DMS53 (cell line): ENCODE data around the gene ARHGAP40.

Experiments
- DNase-seq: peaks from one replicate; lab custom pipeline; 2025; lab: John Stamatoyannopoulos, UW

Gene ARHGAP40

GRCh38 chr20:38601216-38602184, at the start of gene ARHGAP40:
Gene ARHGAP40, plus strand, starts transcription at chr20:38601809.
- DNase-seq, result no peak

- no peak for DNase-seq
Observed at GRCh38 chr20:38554986-38555385, 46.6 kb upstream of the ARHGAP40 start.

- no peak for DNase-seq
Observed at GRCh38 chr20:38555395-38555794, 46.2 kb upstream of the ARHGAP40 start.

DNA sequence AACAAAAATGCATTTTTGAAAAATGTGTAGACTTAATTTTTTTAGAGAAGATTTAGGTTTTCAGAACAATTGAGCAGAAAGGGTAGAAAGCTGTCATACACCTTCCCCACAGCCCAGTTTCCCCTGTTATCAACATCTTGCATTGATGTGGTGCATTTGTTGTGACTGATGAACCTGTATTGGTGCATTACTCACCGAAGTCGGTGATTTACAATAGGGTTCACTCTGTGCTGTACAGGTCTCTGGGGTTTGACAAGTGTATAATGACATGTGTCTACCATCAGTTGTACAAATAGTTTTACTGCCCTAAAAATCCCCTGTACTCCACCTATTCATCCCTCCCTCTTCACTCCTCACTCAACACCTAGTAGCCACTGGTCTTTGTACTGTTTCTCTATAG, 44.4 kb upstream of the ARHGAP40 start:
- DNase-seq, result no peak

- no peak for DNase-seq
Observed at GRCh38 chr20:38558596-38559360, 42.8 kb upstream of the ARHGAP40 start.

- no peak for DNase-seq
Observed at GRCh38 chr20:38559764-38560163, 41.8 kb upstream of the ARHGAP40 start.

- DNase-seq, result no peak
Observed at GRCh38 chr20:38563802-38564431, 37.7 kb upstream of the ARHGAP40 start.

DNA sequence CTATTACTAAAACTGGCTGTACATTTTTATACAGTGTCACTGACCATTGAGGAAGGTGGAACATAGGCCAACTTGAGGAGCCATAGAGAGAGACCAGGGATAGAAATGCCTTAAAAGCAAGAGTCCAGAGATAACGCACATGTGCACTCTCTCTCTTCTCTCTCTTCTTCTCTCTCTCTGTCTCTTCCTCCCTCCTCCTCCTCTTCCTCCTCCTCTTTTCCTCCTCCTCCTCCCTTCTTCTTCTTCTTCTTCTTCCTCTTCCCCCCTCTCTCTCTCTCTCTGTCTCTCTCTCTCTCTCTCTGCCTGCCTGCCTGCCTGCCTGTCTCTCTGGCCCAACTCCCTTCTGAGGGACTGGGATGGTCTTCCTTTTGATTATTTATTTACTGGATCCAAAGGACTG, 36.9 kb upstream of the ARHGAP40 start:
- DNase-seq, result no peak

DNA sequence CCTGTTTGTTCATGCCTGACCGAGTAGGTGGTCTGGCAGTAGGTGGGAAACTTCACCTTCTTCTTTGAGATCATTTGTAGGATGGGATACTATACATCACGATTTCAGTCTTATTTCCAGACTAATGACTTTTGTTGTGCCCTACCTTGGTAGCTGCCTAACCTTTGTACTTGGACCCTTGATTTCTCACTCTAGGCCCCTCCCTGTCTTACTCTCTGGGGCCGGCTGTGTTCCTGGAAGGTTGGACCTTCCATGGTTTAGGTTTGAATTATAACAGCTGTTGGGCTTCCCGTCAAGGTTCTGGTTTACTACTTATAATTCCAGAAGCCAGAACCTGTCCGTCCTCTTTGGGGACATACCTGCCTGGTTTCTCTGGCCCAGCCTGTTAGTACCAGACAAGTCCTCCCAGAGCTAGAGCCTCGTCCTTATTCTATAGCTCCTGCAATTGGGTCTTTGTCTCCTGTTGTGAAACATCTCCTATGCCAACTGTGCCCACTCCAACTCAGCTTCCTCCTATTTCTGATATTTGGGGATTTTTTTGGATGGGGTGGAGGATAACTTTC, 35.5 kb upstream of the ARHGAP40 start:
- no peak for DNase-seq

- DNase-seq, result no peak
Observed at GRCh38 chr20:38569747-38570525, 31.7 kb upstream of the ARHGAP40 start.

DNA sequence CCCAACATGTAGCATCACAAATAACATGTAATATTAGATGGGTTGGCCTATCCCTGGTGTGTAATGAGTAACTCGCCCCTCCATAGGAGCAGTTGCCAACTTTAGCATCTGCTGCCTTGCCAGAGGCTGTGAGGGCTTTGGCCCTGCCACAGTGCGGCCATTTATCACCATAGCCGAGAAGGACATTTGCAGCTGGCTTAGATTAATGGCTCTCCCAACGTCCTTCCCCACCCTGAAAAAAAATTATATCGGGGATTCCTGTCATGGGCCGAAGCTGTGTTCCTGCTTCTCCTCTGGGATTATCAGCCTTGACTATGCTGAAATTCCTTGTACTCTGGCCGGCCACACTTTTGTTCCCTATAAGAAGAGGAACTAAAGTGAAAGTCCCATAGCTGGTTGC, 28.2 kb upstream of the ARHGAP40 start:
- no peak for DNase-seq

DNA sequence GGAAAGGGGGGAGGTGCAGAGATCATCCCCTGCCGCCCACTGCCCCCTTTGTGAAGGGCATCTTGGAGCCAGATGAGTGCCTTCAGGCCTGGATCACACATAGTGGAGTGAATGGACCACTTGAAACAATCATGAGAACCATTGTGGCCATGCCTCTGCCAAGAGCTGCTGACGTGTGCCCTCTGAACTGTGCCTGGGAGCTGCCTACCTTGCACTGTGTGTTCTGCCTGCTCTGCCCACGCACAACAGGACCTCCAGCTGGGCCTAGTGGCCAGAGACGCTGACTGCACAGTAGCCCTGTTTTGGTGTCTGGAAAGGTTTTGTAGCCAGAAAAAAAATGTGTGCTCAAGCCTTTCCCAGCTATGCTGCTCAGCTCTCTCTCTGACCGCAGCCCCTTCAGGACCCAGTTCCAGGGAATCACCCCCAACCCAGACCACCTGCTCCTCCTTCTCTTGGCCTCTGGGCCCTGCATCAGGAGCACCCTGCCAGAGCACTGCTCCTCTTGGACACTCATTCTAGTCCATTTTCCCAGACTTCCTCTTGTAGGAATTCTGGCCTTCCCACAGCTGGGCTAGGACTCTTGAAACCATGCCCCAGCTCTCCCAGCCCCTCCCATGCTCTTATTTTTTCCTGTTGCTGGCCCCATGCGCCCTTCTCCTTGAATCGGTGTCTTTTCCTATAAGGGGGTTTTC, 22.2 kb upstream of the ARHGAP40 start:
- DNase-seq, result peak; percentile 8

- DNase-seq, result no peak
Observed at GRCh38 chr20:38579921-38580320, 21.7 kb upstream of the ARHGAP40 start.

DNA sequence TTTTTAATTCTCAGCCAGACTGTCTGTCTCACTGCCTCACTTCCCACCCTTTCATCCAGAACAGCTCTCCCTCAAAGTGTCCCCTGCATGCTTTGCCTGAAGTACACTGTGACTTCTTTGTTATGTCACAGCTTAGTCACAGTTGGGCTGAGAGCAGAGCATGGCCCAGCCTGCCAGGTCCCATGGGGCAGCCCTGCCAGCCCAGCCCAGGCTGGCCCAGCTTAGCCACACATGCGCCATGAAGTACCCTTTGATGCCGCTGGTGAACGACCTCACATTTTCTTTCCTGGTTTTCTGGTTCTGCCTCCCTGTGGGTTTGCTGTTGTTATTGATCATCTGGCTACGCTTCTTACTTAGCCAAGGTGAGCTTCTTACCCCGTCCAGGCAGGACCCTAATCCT, 20.6 kb upstream of the ARHGAP40 start, which contains the start of gene ADIG:
Gene ADIG, plus strand, starts transcription at position 185 of the 400 bp plus-strand sequence. Its CDS starts 54 bp downstream, at position 239.
- peak; percentile 39 for DNase-seq

DNA sequence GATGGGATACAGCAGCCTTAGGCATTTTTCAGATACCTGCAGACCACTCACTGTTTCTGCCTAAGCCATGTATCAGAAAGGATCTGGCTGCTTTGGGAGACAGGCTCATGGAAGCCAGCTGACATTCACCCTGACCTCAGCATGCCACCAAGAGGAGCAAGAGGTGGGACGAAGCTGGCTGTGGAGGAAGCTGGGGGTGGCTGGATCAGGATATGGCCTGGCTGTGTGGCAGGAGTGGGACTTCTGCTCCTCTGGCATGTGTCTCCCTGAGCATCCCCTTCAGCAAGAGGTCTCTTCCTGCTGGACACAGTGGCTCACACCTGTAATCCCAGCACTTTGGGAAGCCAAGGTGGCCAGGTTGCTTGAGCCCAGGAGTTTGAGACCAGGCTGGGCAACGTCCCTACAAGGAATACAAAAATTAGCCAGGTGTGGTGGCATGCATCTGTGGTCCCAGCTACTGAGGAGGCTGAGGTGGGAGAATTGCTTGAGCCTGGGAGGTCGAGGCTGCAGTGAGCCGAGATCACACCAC, 19.7 kb upstream of the ARHGAP40 start:
- no peak for DNase-seq

- no peak for DNase-seq
Observed at GRCh38 chr20:38583306-38583705, 18.3 kb upstream of the ARHGAP40 start.

- no peak for DNase-seq
Observed at GRCh38 chr20:38584099-38584763, 17.4 kb upstream of the ARHGAP40 start.

GRCh38 chr20:38585404-38586180, 16.0 kb upstream of the ARHGAP40 start:
- no peak for DNase-seq

DNA sequence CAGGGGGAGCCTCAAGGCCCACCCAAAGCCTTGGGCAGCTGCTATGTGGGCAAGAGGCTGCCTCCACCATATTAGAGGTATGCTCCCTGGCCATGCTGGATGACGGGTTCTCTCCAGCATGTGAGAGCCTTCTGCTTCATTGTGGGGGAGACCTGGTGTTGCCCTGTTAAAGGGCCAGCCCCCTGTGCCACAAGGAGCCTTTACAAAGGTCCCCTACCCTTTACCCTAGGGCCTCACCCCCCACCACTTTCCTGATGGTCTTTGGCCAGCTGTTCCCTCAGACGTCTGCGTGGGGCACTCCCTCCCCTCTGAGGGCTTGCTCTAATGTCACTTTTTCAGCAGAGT, 15.5 kb upstream of the ARHGAP40 start:
- DNase-seq, result no peak
